HEK293T (cell line): Measurements from ENCODE around the gene TRIM24.

Experiments
- CTCF ChIA-PET: fragments of 350-600 bp; formaldehyde crosslinking; extraction: SDS; loops from one replicate; lab custom pipeline; 2021; ENCODE audit warnings: antibody characterized with exemption, inconsistent platforms; lab: Yijun Ruan, JAX
- POLR2A ChIA-PET: fragments of 350-600 bp; formaldehyde crosslinking; extraction: SDS; loops from one replicate; lab custom pipeline; 2020; ENCODE audit warnings: antibody characterized with exemption, inconsistent platforms; lab: Yijun Ruan, JAX
- DNase-seq: peaks from one replicate; pipeline ENCODE4 v3.0.0; 2012; ENCODE audit warnings: mixed read lengths; ENCODE audit errors: extremely low spot score
- ARNT ChIP-seq: fragments of 450-650 bp; IDR thresholded peaks from 2 replicates; pipeline ENCODE4 v1.6.1; 2017; ENCODE audit warnings: mild to moderate bottlenecking
- BHLHE40 ChIP-seq: fragments of 450-650 bp; IDR thresholded peaks from 2 replicates; pipeline ENCODE4 v1.6.1; 2016; ENCODE audit warnings: mild to moderate bottlenecking, moderate library complexity, borderline replicate concordance
- CTBP1 ChIP-seq: fragments of 450-650 bp; IDR thresholded peaks from 2 replicates; pipeline ENCODE4 v1.6.1; 2016; ENCODE audit warnings: borderline replicate concordance
- ELF4 ChIP-seq: fragments of 450-650 bp; IDR thresholded peaks from 2 replicates; pipeline ENCODE4 v1.6.1; 2017; ENCODE audit warnings: antibody characterized with exemption
- FOXA1 ChIP-seq: fragments of 450-650 bp; IDR thresholded peaks from 2 replicates; pipeline ENCODE4 v1.6.1; 2016; ENCODE audit warnings: mild to moderate bottlenecking
- FOXK2 ChIP-seq: fragments of 450-650 bp; IDR thresholded peaks from 2 replicates; pipeline ENCODE4 v1.6.1; 2016; ENCODE audit warnings: mild to moderate bottlenecking
- FOXM1 ChIP-seq: fragments of 450-650 bp; IDR thresholded peaks from 2 replicates; pipeline ENCODE4 v1.6.1; 2017; ENCODE audit warnings: mild to moderate bottlenecking, borderline replicate concordance
- HDGF ChIP-seq: fragments of 450-650 bp; IDR thresholded peaks from 2 replicates; pipeline ENCODE4 v1.6.1; 2017; ENCODE audit warnings: antibody characterized with exemption, borderline replicate concordance
- L3MBTL2 ChIP-seq: fragments of 450-650 bp; conservative IDR thresholded peaks from 2 replicates; pipeline ENCODE4 v1.6.1; 2016; ENCODE audit warnings: mild to moderate bottlenecking
- LEF1 ChIP-seq: fragments of 450-650 bp; IDR thresholded peaks from 2 replicates; pipeline ENCODE4 v1.6.1; 2017; ENCODE audit warnings: mild to moderate bottlenecking, borderline replicate concordance
- NFRKB ChIP-seq: fragments of 450-650 bp; IDR thresholded peaks from 2 replicates; pipeline ENCODE4 v1.6.1; 2016; ENCODE audit warnings: mild to moderate bottlenecking, moderate library complexity
- SP1 ChIP-seq: fragments of 450-650 bp; IDR thresholded peaks from 2 replicates; pipeline ENCODE4 v1.6.1; 2017
- SUZ12 ChIP-seq: fragments of 450-650 bp; IDR thresholded peaks from 2 replicates; pipeline ENCODE4 v1.6.1; 2016; ENCODE audit warnings: mild to moderate bottlenecking
- TARDBP ChIP-seq: fragments of 450-650 bp; IDR thresholded peaks from 2 replicates; pipeline ENCODE4 v1.6.1; 2016
- ZNF384 ChIP-seq: fragments of 450-650 bp; IDR thresholded peaks from 2 replicates; pipeline ENCODE4 v1.6.1; 2016
- TF ChIP-seq, protein P1 (sequence below): fragments of 450-650 bp; IDR thresholded peaks from 2 replicates; pipeline ENCODE4 v1.6.1; 2016

Gene TRIM24

DNA sequence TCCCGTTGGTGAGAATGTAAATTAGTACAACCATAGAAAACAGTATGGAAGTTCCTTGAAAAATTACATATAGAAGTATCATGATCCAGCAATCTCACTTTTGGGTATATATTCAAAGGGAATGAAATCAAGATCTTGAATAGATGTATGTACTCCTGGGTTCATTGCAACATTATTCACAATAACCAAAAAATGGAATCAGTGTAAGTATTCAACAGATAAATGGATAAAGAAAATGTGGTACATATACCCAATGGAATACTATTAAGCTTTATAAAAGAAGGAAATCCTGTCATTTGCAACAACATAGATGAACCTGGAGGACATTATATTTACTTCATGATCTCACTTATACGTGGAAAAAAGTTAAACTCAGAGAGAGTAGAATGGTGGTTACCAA is 86.8 kb downstream of the TRIM24 start:
- ChIA-PET CTCF (no interaction called here), POLR2A (no interaction called here)
- DNase-seq: no peak
- no peak for TF ChIP-seq FOXM1
- TF ChIP-seq, protein P1, sequence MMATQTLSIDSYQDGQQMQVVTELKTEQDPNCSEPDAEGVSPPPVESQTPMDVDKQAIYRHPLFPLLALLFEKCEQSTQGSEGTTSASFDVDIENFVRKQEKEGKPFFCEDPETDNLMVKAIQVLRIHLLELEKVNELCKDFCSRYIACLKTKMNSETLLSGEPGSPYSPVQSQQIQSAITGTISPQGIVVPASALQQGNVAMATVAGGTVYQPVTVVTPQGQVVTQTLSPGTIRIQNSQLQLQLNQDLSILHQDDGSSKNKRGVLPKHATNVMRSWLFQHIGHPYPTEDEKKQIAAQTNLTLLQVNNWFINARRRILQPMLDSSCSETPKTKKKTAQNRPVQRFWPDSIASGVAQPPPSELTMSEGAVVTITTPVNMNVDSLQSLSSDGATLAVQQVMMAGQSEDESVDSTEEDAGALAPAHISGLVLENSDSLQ: no peak
- TF ChIP-seq HDGF: no peak
- TF ChIP-seq CTBP1: no peak
- no peak for TF ChIP-seq ARNT
- TF ChIP-seq L3MBTL2: no peak
- TF ChIP-seq ZNF384: no peak
- TF ChIP-seq LEF1: no peak
- TF ChIP-seq TARDBP: no peak
- no peak for TF ChIP-seq NFRKB
- no peak for TF ChIP-seq SP1
- no peak for TF ChIP-seq ELF4
- no peak for TF ChIP-seq FOXA1
- no peak for TF ChIP-seq SUZ12
- no peak for TF ChIP-seq BHLHE40
- TF ChIP-seq FOXK2: no peak

DNA sequence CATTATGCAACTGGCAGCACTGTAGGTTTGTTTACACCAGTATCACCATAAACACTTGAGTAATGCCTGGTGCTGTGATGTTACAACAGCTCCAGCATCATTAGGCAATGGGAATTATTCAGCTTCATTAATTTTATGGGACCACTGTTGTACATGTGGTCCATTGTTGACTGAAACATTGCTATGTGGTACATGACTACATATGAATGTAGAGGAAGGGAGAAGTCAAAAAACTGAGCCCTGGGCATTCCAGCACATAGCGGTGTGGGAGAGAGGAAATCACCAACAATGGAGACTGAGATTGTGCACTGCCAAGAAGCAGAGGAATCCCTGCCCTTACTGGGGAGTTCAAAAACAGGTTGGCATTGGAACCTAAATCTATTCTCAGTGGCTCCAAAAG is 89.0 kb downstream of the TRIM24 start:
- DNase-seq: no peak
- TF ChIP-seq ELF4: no peak
- no peak for TF ChIP-seq ZNF384
- CTCF ChIA-PET: no interaction called here
- POLR2A ChIA-PET: no interaction called here

DNA sequence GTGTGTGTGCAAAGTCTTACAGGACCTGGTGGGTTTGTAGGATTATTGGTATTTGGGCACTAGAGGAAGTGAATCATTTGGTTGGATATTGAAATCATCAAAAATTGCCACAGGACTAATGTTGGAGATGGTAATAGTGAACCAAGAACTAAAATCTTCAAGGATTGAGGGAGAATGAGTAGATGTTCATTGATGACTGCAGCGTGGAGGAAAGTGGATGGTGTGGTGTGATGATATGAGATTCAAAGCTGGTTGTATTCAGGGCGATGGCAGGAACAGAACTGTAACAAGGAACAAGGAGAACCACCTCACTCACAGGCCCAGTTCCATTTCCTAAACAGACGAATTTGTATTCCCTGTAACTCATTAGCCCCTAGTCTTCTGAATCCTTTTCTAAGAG is 90.3 kb downstream of the TRIM24 start:
- ChIA-PET CTCF (interaction anchor here (1.2 kb wide), 1 partner anchor 389 kb away, joined by 3 read pairs; no protein-coding TSS in a partner anchor), POLR2A (no interaction called here)
- DNase-seq: no peak

DNA sequence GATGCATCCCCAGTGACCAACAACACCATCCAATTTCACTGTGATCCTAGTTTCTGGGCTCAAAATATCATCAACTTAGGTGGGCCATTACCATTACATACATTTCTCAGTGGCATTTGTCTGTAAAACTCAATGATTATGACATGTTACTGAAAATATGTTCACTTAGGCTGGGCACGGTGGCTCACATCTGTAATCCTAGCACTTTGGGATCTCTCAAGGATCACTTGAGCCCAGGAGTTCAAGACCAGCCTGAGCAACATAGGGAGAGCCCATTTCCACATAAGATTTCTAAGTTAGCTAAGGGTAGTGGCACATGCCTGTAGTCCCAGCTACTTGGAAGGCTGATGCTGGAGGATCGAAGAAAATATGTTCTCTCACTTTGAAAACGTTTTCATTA is 91.0 kb downstream of the TRIM24 start:
- TF ChIP-seq ZNF384: no peak
- no peak for TF ChIP-seq ARNT
- ChIA-PET POLR2A (no interaction called here), CTCF (interaction anchor here (1.2 kb wide), 1 partner anchor 390 kb away, joined by 3 read pairs; no protein-coding TSS in a partner anchor)
- DNase-seq: no peak

More for the DNA sequence above, 90.3 kb downstream of the TRIM24 start:
- TF ChIP-seq ARNT: no peak
- TF ChIP-seq, protein P1: no peak
- TF ChIP-seq FOXA1: no peak
- no peak for TF ChIP-seq NFRKB
- no peak for TF ChIP-seq BHLHE40
- no peak for TF ChIP-seq HDGF
- TF ChIP-seq LEF1: no peak
- TF ChIP-seq L3MBTL2: no peak
- no peak for TF ChIP-seq SUZ12
- TF ChIP-seq FOXM1: no peak
- TF ChIP-seq TARDBP: no peak
- TF ChIP-seq SP1: no peak
- no peak for TF ChIP-seq ZNF384
- TF ChIP-seq CTBP1: no peak
- TF ChIP-seq ELF4: no peak
- no peak for TF ChIP-seq FOXK2

DNA sequence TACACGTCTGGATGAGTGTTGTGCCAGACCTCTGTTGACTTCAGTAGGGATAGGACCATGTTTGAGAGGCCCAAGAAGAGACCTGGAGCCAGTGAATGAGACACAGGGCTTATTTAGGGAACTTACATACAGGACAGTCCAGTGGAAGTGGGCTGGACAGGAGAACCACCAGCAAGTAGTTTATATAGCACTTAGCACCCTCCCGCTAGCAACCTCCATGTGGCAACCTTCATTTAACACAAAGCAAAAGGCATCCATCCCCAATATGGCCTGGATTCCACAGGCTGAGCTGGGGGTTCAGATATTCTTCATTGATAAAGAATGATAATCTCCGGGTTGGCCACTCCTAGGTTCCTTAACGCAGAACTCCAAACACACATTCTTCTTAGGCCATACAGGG is 93.7 kb downstream of the TRIM24 start:
- POLR2A ChIA-PET: no interaction called here
- TF ChIP-seq FOXA1 (no peak), ZNF384 (no peak), HDGF (no peak), NFRKB (no peak), CTBP1 (no peak), SP1 (no peak), TARDBP (no peak), BHLHE40 (no peak), FOXK2 (no peak), ELF4 (no peak), SUZ12 (no peak), FOXM1 (no peak), L3MBTL2 (no peak), ARNT (no peak), LEF1 (no peak)
- TF ChIP-seq, protein P1: no peak
- CTCF ChIA-PET: no interaction called here
- DNase-seq: no peak

DNA sequence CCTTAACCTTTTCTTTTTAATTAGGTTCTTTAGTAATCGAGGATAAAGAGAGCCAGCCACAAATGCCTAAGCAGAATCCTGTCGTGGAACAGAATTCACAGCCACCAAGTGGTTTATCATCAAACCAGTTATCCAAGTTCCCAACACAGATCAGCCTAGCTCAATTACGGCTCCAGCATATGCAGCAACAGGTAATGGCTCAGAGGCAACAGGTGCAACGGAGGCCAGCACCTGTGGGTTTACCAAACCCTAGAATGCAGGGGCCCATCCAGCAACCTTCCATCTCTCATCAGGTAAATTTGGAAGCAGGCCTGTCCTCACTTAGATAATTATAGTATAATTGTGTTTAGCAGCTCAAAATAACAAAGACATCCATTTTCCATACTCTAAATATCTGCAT is 94.6 kb downstream of the TRIM24 start:
- POLR2A ChIA-PET: no interaction called here
- no peak for DNase-seq
- TF ChIP-seq L3MBTL2: no peak
- TF ChIP-seq HDGF: no peak
- TF ChIP-seq LEF1: no peak
- no peak for TF ChIP-seq ELF4
- no peak for TF ChIP-seq CTBP1
- no peak for TF ChIP-seq FOXK2
- no peak for TF ChIP-seq FOXM1
- no peak for TF ChIP-seq ARNT
- TF ChIP-seq TARDBP: no peak
- no peak for TF ChIP-seq NFRKB
- no peak for TF ChIP-seq SUZ12
- no peak for TF ChIP-seq SP1
- TF ChIP-seq ZNF384: no peak
- no peak for TF ChIP-seq BHLHE40
- TF ChIP-seq, protein P1: no peak
- no peak for TF ChIP-seq FOXA1
- CTCF ChIA-PET: no interaction called here
